ENCODE results near the gene MALT1.
"Not testable (repeated sequence)": the region's sequence is repeated elsewhere in the genome, so short reads cannot be mapped to it uniquely, and the experiment has no call there.

The MALT1 gene

DNA sequence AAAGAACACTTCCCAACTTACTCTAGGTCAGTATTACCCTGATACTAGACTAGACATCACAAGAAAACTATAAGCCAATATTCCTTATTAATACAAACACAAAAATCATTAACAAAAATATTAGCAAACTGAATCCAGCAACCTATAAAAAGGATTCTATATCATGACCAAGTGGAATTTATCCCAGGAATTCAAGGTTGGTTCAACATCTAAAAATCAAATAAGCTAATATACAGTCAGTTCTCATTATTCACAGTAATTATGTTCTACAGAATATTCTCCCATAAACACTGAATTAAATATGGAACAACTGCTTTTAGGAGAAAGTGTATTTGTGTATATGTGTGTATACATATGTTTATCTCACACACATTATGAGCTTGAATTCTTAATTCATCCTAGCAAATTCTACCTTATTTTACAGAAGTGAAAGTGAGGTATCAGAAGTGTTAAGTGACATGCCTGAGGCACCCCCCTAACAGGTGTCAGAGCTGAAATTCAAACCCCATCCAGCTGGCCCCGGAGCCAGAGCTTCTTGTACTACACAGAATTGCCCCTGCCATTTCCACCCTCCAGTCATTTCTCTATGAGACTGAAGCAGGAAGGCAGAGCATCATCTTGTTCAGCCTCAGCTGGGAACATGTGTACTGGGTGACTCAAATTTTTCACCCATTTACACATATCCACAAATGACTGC, 77.8 kb downstream of the MALT1 start:
- no peak for DNase-seq

DNA sequence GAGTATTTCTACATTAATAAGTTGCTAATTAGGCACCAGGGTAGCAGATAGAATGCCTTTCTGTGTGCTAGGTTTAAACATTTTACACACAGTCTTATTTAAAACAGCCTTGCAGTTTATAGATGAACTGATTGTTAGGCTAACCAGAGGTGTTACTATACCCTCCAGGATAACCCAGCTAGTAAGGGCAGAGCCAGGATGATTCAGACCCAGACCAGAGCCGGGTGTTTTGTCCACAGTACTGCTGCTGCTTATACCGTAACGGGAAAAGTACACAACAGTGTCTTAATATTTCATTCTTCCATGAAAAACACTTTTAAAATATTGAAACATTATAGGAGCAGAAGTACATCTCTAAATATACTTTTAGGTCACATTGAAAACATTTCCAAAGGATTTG, 82.7 kb downstream of the MALT1 start:
- DNase-seq = no peak

DNA sequence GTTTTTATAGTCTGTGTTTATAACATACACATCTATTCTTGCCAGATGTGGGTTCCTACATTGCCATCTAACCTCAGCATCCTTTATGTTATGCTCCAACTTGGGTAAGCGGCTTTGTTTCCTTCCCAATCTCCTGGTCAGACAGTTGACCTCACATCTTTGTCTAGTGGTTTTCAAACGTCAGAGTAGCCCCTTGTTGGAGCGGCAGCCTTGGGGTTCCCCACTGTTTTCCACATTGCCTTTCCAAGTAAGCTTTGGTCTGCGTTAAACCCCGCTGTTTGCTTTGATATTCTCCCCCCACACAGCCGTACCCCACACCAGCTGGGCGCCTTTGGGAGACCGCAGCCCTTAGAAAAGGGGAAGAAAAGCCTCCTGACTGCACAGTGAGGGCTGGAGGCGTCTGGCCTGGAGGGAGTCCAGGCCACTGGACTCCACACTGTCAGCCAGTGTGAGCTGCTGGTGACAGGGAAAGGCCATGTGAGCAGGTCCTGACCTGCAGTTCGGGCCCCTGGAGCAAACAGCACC, 83.3 kb downstream of the MALT1 start:
- DNase-seq = no peak

DNA sequence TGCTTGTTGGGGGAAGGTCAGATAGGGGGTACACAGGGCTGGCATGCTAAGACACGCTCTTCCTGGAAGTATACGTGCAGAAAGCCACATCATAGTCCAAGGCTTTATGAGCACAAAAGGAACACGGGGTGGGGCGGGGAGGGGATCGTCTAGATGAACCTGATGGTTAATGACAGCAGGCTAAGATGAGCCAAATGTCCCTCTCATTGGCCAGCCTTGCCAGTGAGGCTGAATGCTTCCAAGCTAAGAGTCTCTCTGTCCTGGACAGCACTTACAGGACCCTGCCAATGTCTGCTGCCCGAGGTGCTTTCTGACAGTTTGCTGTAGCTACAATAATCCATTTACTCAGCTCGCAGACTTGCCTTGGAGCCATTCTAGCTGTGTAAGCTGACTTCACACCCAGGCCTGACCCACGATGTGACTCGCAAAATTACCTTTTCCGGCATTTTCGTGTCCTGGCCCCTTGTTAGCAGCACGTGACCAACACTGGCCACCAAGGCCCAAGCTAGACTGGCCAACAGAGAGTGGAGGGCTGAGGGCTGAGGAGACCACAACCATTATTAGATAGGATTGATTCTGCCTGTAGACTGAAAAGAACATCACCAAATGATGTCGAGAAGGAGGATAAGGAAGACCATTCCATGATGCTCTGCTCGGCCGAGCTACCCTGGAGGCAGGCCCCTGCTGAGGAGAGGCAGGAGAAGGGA, 84.2 kb downstream of the MALT1 start:
- no peak for DNase-seq

DNA sequence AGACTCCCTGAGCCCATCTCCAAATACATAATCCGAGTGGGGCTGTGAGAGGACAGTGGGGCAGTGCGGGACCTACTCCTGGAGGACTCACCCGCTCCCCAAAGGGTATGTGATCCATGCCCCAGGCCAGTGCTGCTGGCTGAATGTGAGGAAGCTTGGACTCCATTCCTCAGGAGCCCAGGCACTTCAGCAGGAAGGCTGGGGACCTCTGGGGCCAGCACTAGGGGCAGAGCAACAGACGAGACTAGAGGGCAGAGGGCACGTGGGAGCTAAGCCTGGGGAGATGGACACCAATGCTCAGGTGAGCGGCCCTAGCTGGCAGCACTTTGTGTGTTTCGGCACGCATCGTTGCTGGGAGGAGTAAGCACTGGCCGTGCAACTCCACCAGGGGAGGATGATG, 84.9 kb downstream of the MALT1 start:
- no peak for DNase-seq

DNA sequence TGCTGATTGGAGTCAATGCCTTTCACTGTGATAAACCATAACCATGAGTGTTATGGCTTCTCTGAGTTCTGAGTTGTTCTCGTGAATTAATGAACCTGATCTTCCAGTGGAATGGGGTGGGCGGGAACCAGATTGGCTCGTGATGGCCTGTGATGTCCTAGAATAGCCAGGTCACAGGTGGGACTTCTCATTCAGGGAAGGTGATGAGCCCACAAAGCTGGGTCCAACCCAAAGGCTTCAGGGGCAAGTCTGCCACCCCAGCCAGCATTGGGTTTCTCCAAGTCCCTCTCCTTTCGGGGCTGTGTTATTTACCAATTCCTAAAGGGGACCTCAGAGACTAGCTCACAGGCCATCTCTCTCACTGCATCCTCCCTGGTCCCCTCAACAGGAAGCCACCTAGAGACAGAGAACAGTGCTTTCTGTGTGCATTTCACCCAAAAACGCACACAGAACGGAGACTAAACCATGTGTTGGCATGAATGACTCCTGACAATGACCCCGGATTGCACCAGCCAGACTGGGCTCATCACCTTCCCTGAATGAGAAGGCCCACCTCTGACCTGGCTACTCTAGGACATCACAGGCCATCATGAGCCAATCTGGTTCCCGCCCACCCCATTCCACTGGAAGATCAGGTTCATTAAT, 85.5 kb downstream of the MALT1 start:
- no peak for DNase-seq

DNA sequence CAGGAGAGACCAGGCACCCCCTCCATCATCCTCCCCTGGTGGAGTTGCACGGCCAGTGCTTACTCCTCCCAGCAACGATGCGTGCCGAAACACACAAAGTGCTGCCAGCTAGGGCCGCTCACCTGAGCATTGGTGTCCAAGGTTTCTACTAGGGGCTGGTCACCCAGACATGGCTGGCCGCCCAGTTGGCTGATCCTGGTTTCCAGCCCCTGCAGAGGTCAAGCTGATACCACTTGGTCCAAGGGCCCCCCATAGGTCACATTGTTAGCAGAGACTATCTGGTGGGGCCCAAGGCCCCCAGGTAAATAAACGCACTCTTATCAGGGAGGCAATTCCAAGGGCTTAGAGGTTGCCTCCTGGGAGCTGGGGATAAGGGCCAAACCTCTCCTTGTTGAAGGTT, 86.1 kb downstream of the MALT1 start:
- not testable (repeated sequence) for DNase-seq

DNA sequence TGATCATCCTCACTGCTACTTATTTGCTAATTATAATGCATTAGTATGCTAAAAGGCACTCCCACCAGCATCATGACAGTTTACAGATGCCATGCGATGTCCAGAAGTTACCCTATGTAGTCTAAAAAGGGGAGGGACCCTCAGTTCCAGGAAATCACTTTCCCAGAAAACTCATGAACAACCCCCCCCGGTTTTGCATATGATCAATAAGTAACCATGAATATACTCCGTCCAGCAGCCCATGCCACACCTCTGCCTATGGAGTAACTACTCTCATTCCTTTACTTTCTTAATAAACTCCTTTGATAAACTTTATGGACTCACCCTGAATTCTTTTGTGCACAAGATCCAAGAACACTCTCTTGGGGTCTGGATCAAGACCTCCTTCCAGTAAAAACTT, 86.8 kb downstream of the MALT1 start:
- DNase-seq = no peak

DNA sequence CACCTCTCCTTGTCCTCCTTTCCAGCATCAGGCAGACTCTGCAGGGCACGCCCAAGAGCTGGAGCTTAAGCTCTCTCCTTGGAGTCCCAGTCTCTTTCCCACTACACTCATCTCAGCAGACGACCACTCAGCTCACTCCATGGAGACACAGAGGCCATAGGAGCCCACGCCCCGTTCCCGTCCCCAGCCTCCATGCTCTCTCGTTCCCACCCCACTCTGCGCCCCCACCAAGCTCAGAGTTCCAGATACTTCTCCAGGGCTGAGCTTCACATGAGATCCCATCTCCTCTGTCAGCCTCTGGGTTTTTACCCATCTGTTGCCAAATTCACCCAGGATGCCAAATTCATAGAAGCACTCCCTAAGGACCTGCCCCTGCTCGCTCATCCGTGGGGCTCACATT, 87.3 kb downstream of the MALT1 start:
- DNase-seq = no peak

DNA sequence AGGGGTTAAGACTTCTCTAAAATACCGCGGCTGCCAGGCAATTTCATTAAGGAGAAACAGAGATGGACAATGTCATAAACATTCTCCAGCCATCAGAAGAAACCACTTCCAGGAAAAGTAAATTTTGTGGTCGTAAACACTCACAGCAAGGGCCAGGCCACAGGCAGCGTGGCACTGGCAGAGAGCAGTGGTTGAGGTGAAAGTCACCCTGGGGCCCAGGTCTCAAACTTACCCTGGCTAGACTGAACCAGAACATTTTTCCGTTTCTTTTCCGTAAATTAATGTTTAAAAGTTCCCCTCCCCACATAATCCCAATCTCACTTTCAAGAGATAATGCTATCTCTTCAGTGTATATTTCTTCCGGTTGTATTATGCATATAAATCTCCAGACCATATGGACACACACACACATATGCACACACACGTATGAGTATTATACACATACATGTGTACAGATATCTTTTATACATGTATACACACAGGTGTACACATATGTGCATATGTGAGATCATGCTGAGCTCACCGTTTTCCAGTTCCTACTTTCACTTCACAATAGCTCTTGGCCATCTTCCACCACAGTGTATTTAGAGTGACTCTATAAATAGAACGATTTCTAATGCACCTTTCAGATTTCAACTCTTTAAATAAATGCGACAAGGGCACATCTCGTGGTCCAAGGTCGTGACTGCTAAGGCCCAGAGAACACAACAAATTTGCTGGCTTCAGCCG, 90.1 kb downstream of the MALT1 start:
- no peak for DNase-seq

DNA sequence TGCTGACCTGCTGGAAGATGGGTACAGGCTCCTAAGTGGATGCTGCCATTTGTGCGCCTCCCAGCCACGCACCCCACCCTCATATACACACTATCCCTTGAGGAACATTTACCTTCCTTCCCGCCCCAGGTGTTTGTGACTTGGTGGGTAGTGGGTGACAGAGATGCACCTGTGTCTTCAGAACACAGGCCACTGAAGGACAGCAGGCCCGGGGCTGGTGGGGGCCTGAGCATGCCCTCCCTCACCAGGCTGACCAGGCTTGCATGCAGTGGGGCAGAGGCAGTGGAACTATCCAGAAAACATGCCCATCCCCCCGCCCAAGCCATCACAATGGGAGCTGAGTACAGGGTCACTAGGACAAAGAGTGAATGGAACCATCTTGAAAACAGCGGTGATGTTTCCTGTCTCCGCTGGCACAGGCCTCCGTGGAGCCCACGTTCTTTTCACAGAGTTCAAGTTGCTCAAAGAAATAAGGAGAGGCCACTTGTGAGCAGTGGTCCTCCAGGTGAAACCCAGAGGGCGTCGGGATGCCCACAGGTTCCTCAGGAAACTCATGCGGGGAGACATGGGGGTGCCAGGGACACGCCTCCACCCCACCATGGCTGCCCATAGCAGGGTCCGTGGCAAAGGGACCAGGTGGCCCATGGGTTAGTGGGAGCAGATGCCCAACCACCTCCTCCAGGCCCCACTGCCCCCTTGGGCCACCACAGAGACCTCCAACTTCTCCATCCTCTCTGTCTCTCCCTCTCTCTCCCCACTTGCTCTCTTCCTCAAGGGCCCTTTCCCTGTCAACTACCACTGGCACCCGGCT, 90.9 kb downstream of the MALT1 start:
- no peak for DNase-seq

DNA sequence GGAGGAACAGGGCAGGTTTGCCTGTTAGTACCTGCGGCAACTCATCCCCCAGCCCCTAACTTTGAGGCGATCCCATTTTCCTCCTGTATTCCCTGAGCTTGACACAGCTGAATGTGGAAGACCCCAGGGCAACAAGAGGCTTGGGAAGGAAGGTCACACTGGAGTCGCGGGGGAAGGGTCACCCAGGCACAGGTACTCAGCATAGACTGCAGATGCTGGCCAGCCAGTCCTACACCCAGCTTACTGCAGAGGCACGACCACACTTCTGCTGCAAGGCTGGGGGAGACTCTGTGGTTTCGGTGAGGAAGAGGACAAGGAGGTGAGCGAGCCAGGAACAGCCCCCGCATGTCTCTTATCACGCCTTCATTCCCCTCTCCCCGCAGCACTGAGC, 91.5 kb downstream of the MALT1 start:
- DNase-seq = no peak

DNA sequence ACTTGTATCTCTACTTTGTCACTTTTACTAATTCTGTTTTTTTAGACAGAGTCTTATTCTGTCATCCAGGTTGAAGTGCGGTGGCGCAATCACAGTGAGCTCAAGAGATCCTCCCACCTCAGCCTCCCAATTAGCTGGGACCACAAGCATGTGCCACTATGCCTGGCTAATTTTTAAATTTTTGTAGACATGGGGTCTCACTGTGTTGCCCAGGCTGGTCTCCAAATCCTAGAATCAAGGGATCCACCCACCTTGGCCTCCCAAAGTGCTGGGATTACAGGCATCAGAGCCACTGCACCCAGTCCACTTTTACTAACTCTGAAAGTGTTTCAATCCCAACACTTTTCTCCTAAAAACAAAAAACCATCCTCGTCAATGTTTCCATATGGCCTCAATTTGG, 94.9 kb downstream of the MALT1 start:
- DNase-seq = no peak

DNA sequence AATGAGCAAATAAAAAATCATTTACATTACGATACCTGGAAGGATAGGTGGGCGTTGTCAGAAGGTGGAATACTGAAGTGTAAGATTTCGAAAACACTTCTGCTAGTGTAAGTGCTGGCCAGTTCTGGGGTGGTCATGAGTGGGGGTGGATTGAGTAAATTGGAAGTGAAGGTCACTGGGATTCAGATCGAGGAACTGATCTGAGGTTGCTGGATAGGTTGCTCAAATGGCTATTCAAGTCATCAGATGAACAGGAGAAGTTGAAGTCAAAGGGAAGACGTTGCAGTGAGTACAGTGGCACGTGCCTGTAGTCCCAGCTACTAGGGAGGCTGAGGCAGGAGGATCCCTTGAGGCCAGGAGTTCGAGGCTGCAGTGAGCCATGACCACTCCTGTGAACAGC, 95.7 kb downstream of the MALT1 start:
- DNase-seq = no peak

DNA sequence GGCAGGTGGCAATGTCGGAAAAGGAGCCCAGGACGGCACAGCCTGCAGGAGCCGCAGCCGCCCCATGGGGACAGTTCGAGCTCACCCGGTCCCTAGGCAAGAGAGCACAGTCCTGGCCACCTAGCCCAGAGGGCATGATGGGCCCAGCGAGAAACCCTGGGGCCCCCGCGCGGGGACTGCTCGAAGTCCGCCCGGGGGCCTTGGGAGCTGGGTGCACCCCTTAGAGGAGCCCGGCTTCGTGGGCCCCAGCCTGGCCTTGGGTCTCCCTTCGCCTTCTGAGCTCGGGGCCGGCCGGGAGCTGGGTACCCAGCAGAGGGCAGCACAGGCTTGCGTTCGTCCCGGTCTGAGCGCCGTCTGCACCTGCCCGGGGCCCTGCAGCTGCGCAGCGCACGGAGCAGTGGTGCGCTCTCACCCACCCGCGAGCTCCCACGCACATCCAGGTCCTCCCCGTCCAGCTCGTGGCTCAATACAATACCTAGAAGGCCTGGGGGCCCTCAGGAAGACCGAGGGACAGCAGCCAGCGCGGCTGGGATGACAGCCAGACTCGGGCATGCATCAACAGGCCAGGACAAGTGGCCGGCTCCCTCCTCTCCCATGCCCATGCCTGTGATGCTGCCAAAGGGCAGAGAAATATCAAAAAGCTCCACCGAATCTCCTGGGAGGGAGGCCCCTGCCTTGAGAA, 97.2 kb downstream of the MALT1 start:
- DNase-seq = peak; percentile 59 to 63

DNA sequence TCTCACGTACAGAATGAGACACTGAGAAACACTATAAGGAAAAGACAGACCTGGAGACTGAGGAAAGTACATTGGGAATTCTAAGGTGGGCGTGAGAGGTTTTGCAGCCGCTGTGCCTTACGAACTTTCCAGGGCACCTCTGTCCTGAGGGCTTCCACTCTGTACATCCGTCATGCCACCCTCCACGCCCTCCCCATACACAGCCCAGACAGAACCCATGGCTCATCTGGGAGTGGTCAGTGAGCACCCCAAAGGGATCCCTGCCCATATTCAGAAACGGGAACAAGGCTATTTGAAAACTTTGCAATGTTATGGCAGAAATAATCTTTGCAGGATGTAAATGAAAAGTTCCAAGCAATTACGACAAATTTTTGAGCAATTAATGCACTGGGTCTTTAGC, 98.1 kb downstream of the MALT1 start:
- no peak for DNase-seq

DNA sequence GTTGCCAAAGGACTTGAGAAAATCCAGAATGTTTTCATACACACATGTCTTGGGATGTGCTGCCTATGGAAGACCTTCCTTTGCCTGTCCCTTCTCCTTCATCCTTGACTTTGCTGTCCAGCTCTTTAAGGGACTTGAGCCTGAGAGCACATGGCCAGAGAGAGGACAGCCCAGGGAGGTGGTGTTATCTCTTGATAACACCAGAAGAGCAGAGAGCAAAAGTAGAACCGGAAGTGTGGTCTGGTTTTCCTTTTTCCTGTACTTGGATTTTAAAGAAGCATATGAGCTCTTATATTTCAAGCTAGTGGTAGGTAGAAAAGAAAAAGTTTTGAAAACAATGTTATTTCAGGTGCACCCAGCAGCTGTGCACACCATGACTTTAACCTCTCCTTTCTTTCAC, 99.3 kb downstream of the MALT1 start:
- no peak for DNase-seq

DNA sequence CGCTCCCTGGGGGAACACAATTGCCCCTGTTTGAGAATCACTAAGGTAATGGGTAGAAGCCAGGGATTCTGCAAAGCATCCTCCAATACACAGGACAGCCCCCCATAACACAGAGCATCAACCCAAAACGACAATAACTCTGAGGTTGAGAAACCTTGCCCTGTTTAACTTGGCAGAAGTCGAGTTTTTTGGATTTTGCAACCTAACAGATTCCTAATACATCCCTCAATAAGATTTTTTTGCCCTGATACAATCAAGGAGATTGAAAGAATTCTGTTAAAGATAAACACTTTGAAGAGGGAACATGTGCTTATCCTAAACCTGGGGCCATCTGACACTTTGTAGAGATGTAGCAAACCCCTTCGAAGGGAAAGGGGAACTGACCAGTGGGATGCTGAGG, 100.9 kb downstream of the MALT1 start:
- no peak for DNase-seq

DNA sequence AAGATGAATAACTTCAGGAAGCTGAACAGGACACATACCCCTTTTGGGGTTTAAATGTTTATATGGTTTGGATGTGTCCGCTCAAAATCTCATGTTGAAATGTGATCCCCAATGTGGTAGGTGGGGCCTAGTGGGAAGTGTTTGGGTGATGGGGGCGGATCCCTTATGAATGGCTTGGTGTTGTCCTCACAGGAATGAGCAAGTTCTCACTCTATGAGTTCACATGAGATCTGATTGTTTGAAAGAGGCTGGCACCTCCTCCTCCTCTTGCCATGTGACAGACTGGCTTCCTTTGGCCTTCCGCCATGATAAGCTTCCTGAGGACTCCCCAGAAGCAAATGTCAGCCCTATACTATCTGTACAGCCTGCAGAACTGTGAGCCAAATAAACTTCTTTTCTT, 104.8 kb downstream of the MALT1 start:
- no peak for DNase-seq

DNA sequence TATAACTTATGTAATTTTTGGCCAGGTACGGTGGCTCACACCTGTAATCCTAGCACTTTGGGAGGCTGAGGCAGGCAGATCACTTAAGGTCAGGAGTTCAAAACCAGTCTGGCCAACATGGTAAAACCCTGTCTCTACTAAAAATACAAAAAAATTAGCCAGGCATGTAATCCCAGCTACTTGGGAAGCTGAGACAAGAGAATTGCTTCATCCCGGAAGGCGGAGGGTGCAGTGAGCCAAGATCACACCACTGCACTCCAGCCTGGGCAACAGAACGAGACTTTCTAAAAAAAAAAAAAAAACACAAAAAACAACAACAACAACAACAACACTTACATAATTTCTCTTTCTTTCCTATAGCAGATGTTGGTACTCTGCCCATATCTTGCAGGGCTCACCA, 105.3 kb downstream of the MALT1 start:
- not testable (repeated sequence) for DNase-seq

DNA sequence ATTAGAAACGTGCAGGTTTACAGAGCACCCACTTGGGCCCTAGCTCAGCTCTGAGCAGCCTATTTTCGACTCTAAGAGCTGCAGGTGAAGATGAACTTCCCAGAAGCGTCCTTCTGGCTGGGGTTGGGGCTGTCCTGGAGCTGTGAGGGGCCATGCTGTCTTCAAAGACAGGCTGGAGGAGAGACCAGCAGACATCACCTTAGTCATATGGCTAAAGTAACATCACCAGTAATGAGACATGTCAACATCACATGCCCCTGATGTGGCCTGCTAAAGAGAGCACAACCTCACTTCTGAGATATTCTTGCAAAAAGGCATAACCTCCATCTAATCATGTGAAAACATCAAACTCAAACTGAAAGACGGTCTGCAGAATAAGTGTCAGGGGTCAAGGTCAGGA, 106.2 kb downstream of the MALT1 start:
- no peak for DNase-seq

DNA sequence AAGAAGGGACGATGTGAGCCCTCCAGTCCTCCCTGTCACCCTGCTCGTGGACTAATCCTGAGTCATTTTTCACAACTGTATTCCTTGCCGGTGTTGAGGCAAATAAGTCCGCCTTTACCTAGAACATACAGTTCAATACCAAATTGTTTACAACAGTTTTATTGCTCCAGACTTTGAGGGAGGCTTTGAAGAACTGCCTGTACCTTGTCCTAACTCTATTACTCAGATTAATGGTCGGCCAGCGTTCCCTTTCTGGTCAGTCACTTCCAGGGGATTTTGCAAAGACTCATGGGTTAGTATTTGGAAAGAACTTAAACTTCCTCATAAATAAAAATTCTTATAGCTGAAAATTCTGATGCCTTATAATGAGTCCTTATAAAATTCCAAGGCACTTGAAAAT, 108.3 kb downstream of the MALT1 start:
- no peak for DNase-seq
